ENCODE results near the gene GABRP. TPM values are rescaled to one million over a fixed set of nuclear protein-coding genes. Genes with fewer than 3 reads are reported as not detected.

GABRP gene
- polyA plus RNA-seq, 3 donors: not detected

GRCh38 chr5:170846846-170847245 lies 63.3 kb downstream of the GABRP start:
- Mint-ChIP-seq H3K4me3 (no peak overlapping the region), H3K27me3 (ENCODE audit: low read depth in 3 of 3) (peaks cover 4 to 7% (median 5%) of the 10 kb centered on the region in 3 donors), H3K9me3 (peaks cover 0 to under 1% (median 0%) of the 10 kb centered on the region in 7 donors), H3K36me3 (no peaks in the 10 kb centered on the region), H3K4me1 (no peaks in the 10 kb centered on the region), H3K27ac (no peak overlapping the region)
- intact Hi-C loops (cut with micrococcal nuclease): no loop called here
- Histone ChIP-seq H2AFZ (ENCODE audit: insufficient read depth, low read depth, low read length, poor library complexity, severe bottlenecking) (no peak overlapping the region), H3K79me2 (ENCODE audit: insufficient read depth, low read length) (no peaks in the 10 kb centered on the region), H4K20me1 (ENCODE audit: insufficient read depth, low read length) (no peaks in the 10 kb centered on the region), H3K9me3 (replicated peaks in 1 of 2; ENCODE audit: control insufficient read depth in 1 of 2, insufficient read depth in 1 of 2, low read length in 2 of 2) (no peaks in the 10 kb centered on the region), H3K27me3 (ENCODE audit: control insufficient read depth in 2 of 2, insufficient read depth in 2 of 2, low read length in 2 of 2) (no peaks in the 10 kb centered on the region), H3K27ac (ENCODE audit: low read depth in 1 of 2, low read length in 2 of 2) (no peak overlapping the region), H3K4me3 (replicated peaks in 1 of 3; ENCODE audit: low read depth in 2 of 3, low read length in 3 of 3) (no peak overlapping the region), H3K4me1 (ENCODE audit: control insufficient read depth in 1 of 2, insufficient read depth in 2 of 2, low read length in 2 of 2) (no peaks in the 10 kb centered on the region), H3K4me2 (replicated peaks; ENCODE audit: extremely low read depth, low read length, poor library complexity, severe bottlenecking) (no peak overlapping the region), H3K9ac (ENCODE audit: insufficient read depth, low read length, poor library complexity, severe bottlenecking) (no peak overlapping the region), H3K36me3 (replicated peaks in 1 of 2; ENCODE audit: control insufficient read depth in 1 of 2, insufficient read depth in 2 of 2, low read length in 2 of 2) (no peaks in the 10 kb centered on the region)
- no peak for TF ChIP-seq CTCF (IDR thresholded peaks at IDR 0.05)
- no peak for DNase-seq

- Mint-ChIP-seq H3K4me3 (no peak overlapping the region), H3K4me1 (no peaks in the 10 kb centered on the region), H3K9me3 (peaks cover 0 to 2% (median 0%) of the 10 kb centered on the region in 7 donors), H3K36me3 (no peaks in the 10 kb centered on the region), H3K27ac (no peak overlapping the region), H3K27me3 (ENCODE audit: low read depth in 3 of 3) (peaks cover 4 to 6% (median 5%) of the 10 kb centered on the region in 3 donors)
- Histone ChIP-seq H3K27me3 (ENCODE audit: control insufficient read depth in 2 of 2, insufficient read depth in 2 of 2, low read length in 2 of 2) (no peaks in the 10 kb centered on the region), H3K9me3 (replicated peaks in 1 of 2; ENCODE audit: control insufficient read depth in 1 of 2, insufficient read depth in 1 of 2, low read length in 2 of 2) (no peaks in the 10 kb centered on the region), H3K4me1 (ENCODE audit: control insufficient read depth in 1 of 2, insufficient read depth in 2 of 2, low read length in 2 of 2) (no peaks in the 10 kb centered on the region), H2AFZ (ENCODE audit: insufficient read depth, low read depth, low read length, poor library complexity, severe bottlenecking) (no peak overlapping the region), H3K4me2 (replicated peaks; ENCODE audit: extremely low read depth, low read length, poor library complexity, severe bottlenecking) (no peak overlapping the region), H3K79me2 (ENCODE audit: insufficient read depth, low read length) (no peaks in the 10 kb centered on the region), H3K36me3 (replicated peaks in 1 of 2; ENCODE audit: control insufficient read depth in 1 of 2, insufficient read depth in 2 of 2, low read length in 2 of 2) (no peaks in the 10 kb centered on the region), H3K27ac (ENCODE audit: low read depth in 1 of 2, low read length in 2 of 2) (no peak overlapping the region), H4K20me1 (ENCODE audit: insufficient read depth, low read length) (no peaks in the 10 kb centered on the region), H3K9ac (ENCODE audit: insufficient read depth, low read length, poor library complexity, severe bottlenecking) (no peak overlapping the region), H3K4me3 (replicated peaks in 1 of 3; ENCODE audit: low read depth in 2 of 3, low read length in 3 of 3) (no peak overlapping the region)
- no peak for TF ChIP-seq CTCF (IDR thresholded peaks at IDR 0.05)
- no peak for DNase-seq
- intact Hi-C loops (cut with micrococcal nuclease): no loop called here
- WGBS (ENCODE audit: insufficient coverage): 100% methylated on average over 2 of the region's 5 CpGs
Measured at GRCh38 chr5:170848033-170848432, 64.5 kb downstream of the GABRP start.

Measured in CD14-positive monocyte (primary cell).